Karpas-422 (cell line): ENCODE data around the gene ANO1. TPM values are rescaled to one million over a fixed set of nuclear protein-coding genes. Genes with fewer than 3 reads are reported as not detected.

ENCODE experiments used
- DNase-seq: peaks from one replicate; pipeline ENCODE4 v3.0.0-alpha.2; 2015
- H2AFZ ChIP-seq: fragments of 200-600 bp; sonication (generic); 2 replicates; pipeline ENCODE4 v1.6.1; 2014; ENCODE audit warnings: antibody characterized with exemption, low read length, mixed read lengths
- H3K27ac ChIP-seq: fragments of 200-600 bp; sonication (generic); 2 replicates; pipeline ENCODE4 v1.5.1; 2014; ENCODE audit warnings: mild to moderate bottlenecking, low read length, moderate library complexity
- H3K27me3 ChIP-seq: fragments of 200-600 bp; sonication (generic); 2 replicates; pipeline ENCODE4 v1.6.1; 2014; ENCODE audit warnings: low read length, mixed read lengths
- H3K36me3 ChIP-seq: fragments of 200-600 bp; sonication (generic); 2 replicates; pipeline ENCODE4 v1.6.1; 2014; ENCODE audit warnings: low read length, mixed read lengths; ENCODE audit not compliant: insufficient read depth
- H3K4me1 ChIP-seq: fragments of 200-600 bp; sonication (generic); 2 replicates; pipeline ENCODE4 v1.6.1; 2014; ENCODE audit warnings: mild to moderate bottlenecking, low read length, mixed read lengths
- H3K4me2 ChIP-seq: fragments of 200-600 bp; sonication (generic); 2 replicates; pipeline ENCODE4 v1.6.1; 2014; ENCODE audit warnings: low read length, low read depth, mild to moderate bottlenecking; ENCODE audit not compliant: poor library complexity, severe bottlenecking
- H3K4me3 ChIP-seq: fragments of 200-600 bp; sonication (generic); 2 replicates; pipeline ENCODE4 v1.5.1; 2014; ENCODE audit warnings: mild to moderate bottlenecking, antibody characterized with exemption, low read length, mixed read lengths
- H3K79me2 ChIP-seq: fragments of 200-600 bp; sonication (generic); 2 replicates; pipeline ENCODE4 v1.6.1; 2014; ENCODE audit warnings: mild to moderate bottlenecking, low read length, mixed read lengths
- H3K9ac ChIP-seq: fragments of 200-600 bp; sonication (generic); 2 replicates; pipeline ENCODE4 v1.6.0; 2014; ENCODE audit warnings: low read length
- H3K9me2 ChIP-seq: fragments of 200-600 bp; sonication (generic), shearing (Covaris generic); replicated peaks from 2 replicates; pipeline ENCODE4 v1.6.0; 2014; ENCODE audit warnings: mild to moderate bottlenecking, low read length, moderate library complexity; ENCODE audit not compliant: insufficient read depth
- H3K9me3 ChIP-seq: fragments of 300-700, 200-600 bp; sonication (generic); 2 replicates; pipeline ENCODE4 v1.6.1; 2014; ENCODE audit warnings: low read length, mixed read lengths
- H4K20me1 ChIP-seq: fragments of 200-600 bp; sonication (generic); 2 replicates; pipeline ENCODE4 v1.6.1; 2014; ENCODE audit warnings: mild to moderate bottlenecking, antibody characterized with exemption, low read length, low read depth; ENCODE audit not compliant: insufficient read depth
- small RNA-seq: library from RNA; depleted of rRNA; stranded (forward); fragments of <200 nt; gene quantifications from one replicate; pipeline ENCODE3, GENCODE V24; 2014
- total RNA-seq: library from RNA; depleted of rRNA; stranded (reverse); fragments of >200 nt; shearing (Covaris generic); gene quantifications from 2 replicates; pipeline ENCODE4 v1.2.3, GENCODE V29; 2014; ENCODE audit warnings: low replicate concordance; rRNA removed

Gene ANO1
- total RNA-seq, 1 experiment from 2014 or later = not detected

DNA sequence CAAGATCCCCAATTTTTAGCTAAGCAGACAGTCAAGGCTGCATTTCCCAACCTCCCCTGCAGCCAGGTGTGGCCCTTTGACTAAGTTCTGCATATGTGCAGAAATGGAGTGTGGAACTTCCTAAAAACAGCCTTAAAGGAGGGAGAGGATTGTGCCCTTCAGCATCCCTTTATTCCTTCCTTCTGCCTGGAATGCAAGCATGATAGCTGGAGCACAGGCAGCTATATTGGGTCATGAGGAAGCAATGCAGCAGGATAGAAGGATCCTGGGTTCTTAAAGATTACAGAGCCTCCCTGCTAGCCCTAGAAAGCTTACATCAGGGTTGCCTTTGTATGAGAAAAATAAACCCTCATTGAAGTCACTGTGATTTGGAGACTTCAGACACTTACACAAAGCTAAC is 154.9 kb downstream of the ANO1 start:
- no peaks in the 10 kb centered on the region for H3K27me3 ChIP-seq

DNA sequence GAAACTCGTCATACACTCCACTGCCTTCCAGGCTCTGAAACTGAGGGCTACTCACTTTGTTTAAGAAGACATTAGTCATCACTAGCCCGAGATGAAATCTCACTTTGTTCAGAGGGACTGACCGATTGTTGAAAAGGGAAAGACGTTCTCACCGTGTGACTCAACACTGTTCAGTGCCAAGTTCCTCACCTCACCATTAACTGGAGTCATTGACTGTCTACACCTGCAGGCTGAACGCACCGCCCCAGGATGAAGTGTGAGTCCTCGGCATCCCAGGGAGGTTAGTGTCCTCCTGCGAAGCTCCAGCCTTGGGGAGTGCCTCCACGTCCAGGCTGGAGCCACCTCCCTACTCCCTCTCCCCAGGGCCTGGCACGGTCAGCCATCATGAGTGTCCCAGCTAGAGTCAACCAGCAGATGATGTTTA is 155.4 kb downstream of the ANO1 start:
- Histone ChIP-seq H3K79me2 (no peaks in the 10 kb centered on the region), H4K20me1 (no peaks in the 10 kb centered on the region), H3K27ac (no peak overlapping the region), H3K9ac (no peak overlapping the region), H3K4me1 (no peaks in the 10 kb centered on the region), H2AFZ (no peak overlapping the region), H3K27me3 (no peaks in the 10 kb centered on the region), H3K4me3 (no peak overlapping the region), H3K4me2 (no peak overlapping the region), H3K36me3 (no peaks in the 10 kb centered on the region), H3K9me2 (no peaks in the 10 kb centered on the region), H3K9me3 (no peaks in the 10 kb centered on the region)
- peak; percentile 21 for DNase-seq

More for the DNA sequence above, 154.9 kb downstream of the ANO1 start:
- H3K4me2 ChIP-seq = no peak overlapping the region
- no peaks in the 10 kb centered on the region for H3K4me1 ChIP-seq
- no peaks in the 10 kb centered on the region for H3K79me2 ChIP-seq
- H3K27ac ChIP-seq = no peak overlapping the region
- H3K4me3 ChIP-seq = no peak overlapping the region
- H2AFZ ChIP-seq = no peak overlapping the region
- no peak overlapping the region for H3K9ac ChIP-seq
- no peaks in the 10 kb centered on the region for H3K36me3 ChIP-seq
- no peaks in the 10 kb centered on the region for H3K9me3 ChIP-seq
- DNase-seq = no peak
- H4K20me1 ChIP-seq = no peaks in the 10 kb centered on the region
- no peaks in the 10 kb centered on the region for H3K9me2 ChIP-seq

DNA sequence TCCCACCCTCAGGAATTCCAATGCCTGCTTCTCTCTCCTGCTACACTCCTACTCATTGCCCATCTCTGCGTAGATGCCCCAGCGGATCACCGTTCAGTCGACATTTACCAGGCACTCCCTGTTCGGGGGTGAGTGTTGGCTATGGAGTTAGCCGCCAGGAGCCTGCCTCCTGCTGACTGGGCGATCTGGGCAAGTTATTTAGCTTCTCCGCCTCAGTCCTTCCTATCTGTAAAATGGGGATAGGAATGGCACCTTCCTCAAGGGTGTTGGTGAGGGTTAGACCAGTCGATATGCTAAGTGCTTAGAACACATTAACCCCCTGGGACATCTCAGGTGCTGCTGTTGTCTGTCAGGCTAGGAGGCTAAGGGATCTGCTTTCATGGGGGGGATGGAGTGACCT is 155.8 kb downstream of the ANO1 start:
- H3K4me1 ChIP-seq = peaks cover 3% of the 10 kb centered on the region
- H3K27me3 ChIP-seq = no peaks in the 10 kb centered on the region
- H3K9ac ChIP-seq = no peak overlapping the region
- no peaks in the 10 kb centered on the region for H3K36me3 ChIP-seq
- H3K9me2 ChIP-seq = no peaks in the 10 kb centered on the region
- no peak overlapping the region for H2AFZ ChIP-seq
- no peak overlapping the region for H3K27ac ChIP-seq
- H3K9me3 ChIP-seq = no peaks in the 10 kb centered on the region
- H4K20me1 ChIP-seq = no peaks in the 10 kb centered on the region
- no peak overlapping the region for H3K4me2 ChIP-seq
- no peak overlapping the region for H3K4me3 ChIP-seq
- no peak for DNase-seq
- H3K79me2 ChIP-seq = no peaks in the 10 kb centered on the region

Small RNAs within 50 kb of the gene (small RNA-seq; reads per million reads assigned to genes)
- gene RNU6-1175P = not detected

Other genes starting within 250 kb of the ANO1 start
- 19.8 and 39.5 TPM in 2 replicates for gene FADD, start 125.0 kb downstream of the ANO1 start, total RNA-seq
- gene PPFIA1, start 192.4 kb downstream of the ANO1 start, total RNA-seq = 24.6 and 50.1 TPM in 2 replicates